Gastroesophageal sphincter (tissue), 4 donors: ENCODE results near the gene ABCC6. TPM values are rescaled to one million over a fixed set of nuclear protein-coding genes. Genes with fewer than 3 reads are reported as not detected.

Experiments
- ATAC-seq: fragments of 150-250 bp; one replicate; pipeline ENCODE4 v1.9.1; 2016; ENCODE audit warnings: mild to moderate bottlenecking, moderate library complexity
- H3K27ac ChIP-seq, 4 donors: fragments of 200-600 bp; sonication (generic) in 3 of 4; 1 replicate in 3 of 4; 2 replicates in 1 of 4; pipeline ENCODE4 v1.5.1; 2016 to 2019
- H3K27me3 ChIP-seq: fragments of 200-600 bp; sonication (generic); one replicate; pipeline ENCODE4 v1.5.1; 2019
- H3K36me3 ChIP-seq, 2 donors: fragments of 200-600 bp; sonication (generic); one replicate each; pipeline ENCODE4 v1.5.1; 2019; ENCODE audit warnings: control low read depth in 1 of 2
- H3K4me1 ChIP-seq, 3 donors: fragments of 200-600 bp; sonication (generic); 1 replicate in 2 of 3; 2 replicates in 1 of 3; pipeline ENCODE4 v1.5.1; 2016 to 2019; ENCODE audit warnings: control low read depth in 2 of 3
- H3K4me3 ChIP-seq, 2 donors: fragments of 200-600 bp; sonication (generic); one replicate each; pipeline ENCODE4 v1.5.1; 2019; ENCODE audit warnings: mild to moderate bottlenecking in 1 of 2, moderate library complexity in 1 of 2
- H3K9me3 ChIP-seq, 3 donors: fragments of 200-600 bp; sonication (generic); one replicate each; pipeline ENCODE4 v1.5.1; 2017 to 2019; ENCODE audit warnings: control low read depth in 2 of 3
- EP300 ChIP-seq: sonication (generic); formaldehyde crosslinking; IDR thresholded peaks from one replicate; pipeline ENCODE4 v1.6.1; 2017; ENCODE audit warnings: antibody characterized with exemption, mild to moderate bottlenecking
- POLR2A ChIP-seq, 2 donors: fragments of 450-650 bp; IDR thresholded peaks; one replicate each; pipeline ENCODE4 v1.6.1; 2017; ENCODE audit warnings: antibody characterized with exemption in 2 of 2, mild to moderate bottlenecking in 2 of 2, moderate library complexity in 1 of 2
- POLR2AphosphoS5 ChIP-seq: sonication (generic); formaldehyde crosslinking; IDR thresholded peaks from one replicate; pipeline ENCODE4 v1.6.1; 2017; ENCODE audit warnings: antibody characterized with exemption
- WGBS, 2 donors: methylation state at CpG; one replicate each; pipeline ENCODE4 v1.1.5; 2018; ENCODE audit warnings: low coverage in 1 of 2; 5-methylcytosine and 5-hydroxymethylcytosine counted together
- total RNA-seq, 4 donors: library from RNA; depleted of rRNA; stranded (reverse); fragments of >200 nt; gene quantifications; one replicate each; pipeline ENCODE4 v1.1.0, GENCODE V29; 2016
- TF ChIP-seq, protein P1 (sequence below), 4 experiments: fragments of 200-600 bp in 2 of 4; fragments of 450-650 bp in 2 of 4; sonication (generic) in 1 of 4; IDR thresholded peaks; one replicate each; pipeline ENCODE4 v1.5.1; 2017 to 2019; ENCODE audit warnings: antibody characterized with exemption in 4 of 4, mild to moderate bottlenecking in 2 of 4, moderate library complexity in 2 of 4

Gene ABCC6
- total RNA-seq, 4 donors from 2014 or later, result 0.93 to 1.0 (median 0.94) TPM

DNA sequence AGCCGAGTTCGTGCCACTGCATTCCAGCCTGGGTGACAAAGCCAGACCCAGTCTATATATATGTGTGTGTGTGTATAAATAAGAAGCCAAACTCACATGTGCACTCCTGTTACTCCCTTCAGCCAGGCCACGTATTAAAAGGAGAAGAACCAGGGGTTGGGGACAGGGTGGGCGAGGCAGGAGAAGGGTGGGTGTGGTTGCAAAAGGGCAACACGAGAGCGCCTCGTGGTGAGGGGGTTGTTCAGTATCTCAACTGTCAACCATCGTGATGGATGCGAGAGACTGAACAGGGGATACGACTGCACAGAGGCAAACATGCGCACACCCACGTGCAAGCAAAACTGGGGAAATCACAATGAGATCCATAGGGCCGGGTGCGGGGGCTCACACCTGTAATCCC is 54.9 kb downstream of the ABCC6 start:
- no peaks in the 10 kb centered on the region for H3K4me1 ChIP-seq
- no peak overlapping the region for H3K27ac ChIP-seq
- no peaks in the 10 kb centered on the region for H3K9me3 ChIP-seq
- no peak overlapping the region for H3K4me3 ChIP-seq
- TF ChIP-seq EP300 (no peak), POLR2A (IDR thresholded peaks at IDR 0.05) (no peak), POLR2AphosphoS5 (no peak)
- TF ChIP-seq, protein P1, sequence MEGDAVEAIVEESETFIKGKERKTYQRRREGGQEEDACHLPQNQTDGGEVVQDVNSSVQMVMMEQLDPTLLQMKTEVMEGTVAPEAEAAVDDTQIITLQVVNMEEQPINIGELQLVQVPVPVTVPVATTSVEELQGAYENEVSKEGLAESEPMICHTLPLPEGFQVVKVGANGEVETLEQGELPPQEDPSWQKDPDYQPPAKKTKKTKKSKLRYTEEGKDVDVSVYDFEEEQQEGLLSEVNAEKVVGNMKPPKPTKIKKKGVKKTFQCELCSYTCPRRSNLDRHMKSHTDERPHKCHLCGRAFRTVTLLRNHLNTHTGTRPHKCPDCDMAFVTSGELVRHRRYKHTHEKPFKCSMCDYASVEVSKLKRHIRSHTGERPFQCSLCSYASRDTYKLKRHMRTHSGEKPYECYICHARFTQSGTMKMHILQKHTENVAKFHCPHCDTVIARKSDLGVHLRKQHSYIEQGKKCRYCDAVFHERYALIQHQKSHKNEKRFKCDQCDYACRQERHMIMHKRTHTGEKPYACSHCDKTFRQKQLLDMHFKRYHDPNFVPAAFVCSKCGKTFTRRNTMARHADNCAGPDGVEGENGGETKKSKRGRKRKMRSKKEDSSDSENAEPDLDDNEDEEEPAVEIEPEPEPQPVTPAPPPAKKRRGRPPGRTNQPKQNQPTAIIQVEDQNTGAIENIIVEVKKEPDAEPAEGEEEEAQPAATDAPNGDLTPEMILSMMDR (IDR thresholded peaks at IDR 0.05), result no peak
- no peaks in the 10 kb centered on the region for H3K27me3 ChIP-seq
- WGBS, 2 donors, result 86 to 93% methylated on average over 7 to 8 of the region's 14 CpGs
- no peak for ATAC-seq
- H3K36me3 ChIP-seq, result no peaks in the 10 kb centered on the region

DNA sequence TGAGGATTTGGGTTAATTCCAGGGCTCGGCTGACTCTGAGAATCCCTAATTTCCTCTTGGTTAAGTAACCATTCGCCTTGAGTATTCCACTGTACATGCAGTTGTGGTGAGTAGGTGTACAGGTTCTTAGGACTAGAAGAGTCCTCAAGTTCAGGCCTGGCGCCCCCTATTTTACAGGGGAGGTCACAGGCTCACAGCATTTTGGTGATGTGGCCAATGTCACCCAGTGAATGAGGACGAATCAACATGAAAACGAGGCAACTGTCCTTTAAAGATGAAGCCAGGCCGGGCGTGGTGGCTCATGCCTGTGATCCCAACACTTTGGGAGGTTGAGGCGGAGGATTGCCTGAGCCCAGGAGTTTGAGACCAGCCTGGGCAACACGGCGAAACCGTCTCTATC is 55.4 kb downstream of the ABCC6 start:
- 86 to 100% methylated on average over 1 to 8 of the region's 11 CpGs for WGBS, 2 donors
- no peaks in the 10 kb centered on the region for H3K27me3 ChIP-seq
- ATAC-seq, result no peak
- TF ChIP-seq POLR2A (IDR thresholded peaks at IDR 0.05), result no peak
- TF ChIP-seq, protein P1 (IDR thresholded peaks at IDR 0.05), result no peak
- TF ChIP-seq POLR2AphosphoS5, result no peak
- no peak for TF ChIP-seq EP300
- H3K9me3 ChIP-seq, result no peaks in the 10 kb centered on the region
- no peaks in the 10 kb centered on the region for H3K4me1 ChIP-seq
- no peak overlapping the region for H3K27ac ChIP-seq
- H3K36me3 ChIP-seq, result no peaks in the 10 kb centered on the region
- no peak overlapping the region for H3K4me3 ChIP-seq

DNA sequence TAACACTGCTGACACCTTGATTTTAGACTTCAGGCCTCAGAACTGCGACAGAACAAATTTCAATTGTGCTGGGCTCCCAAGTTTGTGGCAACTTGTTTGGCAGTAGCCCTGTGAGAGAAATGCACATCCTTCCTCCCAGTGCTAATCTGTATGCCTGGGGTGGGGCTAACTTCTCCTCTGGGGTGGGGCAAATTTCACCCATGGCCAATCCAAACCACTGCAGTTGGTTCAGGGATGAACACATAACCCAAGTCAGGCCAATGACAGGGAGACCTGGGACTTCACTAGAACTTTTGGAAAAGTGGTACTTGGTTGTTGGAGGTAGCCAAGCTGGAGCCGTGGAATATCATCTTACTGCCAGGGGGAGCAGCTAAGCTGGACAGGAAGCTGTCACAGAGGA is 56.3 kb downstream of the ABCC6 start:
- H3K4me3 ChIP-seq, result no peak overlapping the region
- H3K27me3 ChIP-seq, result no peaks in the 10 kb centered on the region
- 40 to 44% methylated on average over 2 of the region's 2 CpGs for WGBS, 2 donors
- H3K9me3 ChIP-seq, result no peaks in the 10 kb centered on the region
- H3K4me1 ChIP-seq, result no peaks in the 10 kb centered on the region
- H3K36me3 ChIP-seq, result no peaks in the 10 kb centered on the region
- ATAC-seq, result no peak
- H3K27ac ChIP-seq, result no peak overlapping the region
- TF ChIP-seq EP300 (no peak), POLR2AphosphoS5 (no peak), POLR2A (IDR thresholded peaks at IDR 0.05) (no peak)
- TF ChIP-seq, protein P1 (IDR thresholded peaks at IDR 0.05), result no peak

DNA sequence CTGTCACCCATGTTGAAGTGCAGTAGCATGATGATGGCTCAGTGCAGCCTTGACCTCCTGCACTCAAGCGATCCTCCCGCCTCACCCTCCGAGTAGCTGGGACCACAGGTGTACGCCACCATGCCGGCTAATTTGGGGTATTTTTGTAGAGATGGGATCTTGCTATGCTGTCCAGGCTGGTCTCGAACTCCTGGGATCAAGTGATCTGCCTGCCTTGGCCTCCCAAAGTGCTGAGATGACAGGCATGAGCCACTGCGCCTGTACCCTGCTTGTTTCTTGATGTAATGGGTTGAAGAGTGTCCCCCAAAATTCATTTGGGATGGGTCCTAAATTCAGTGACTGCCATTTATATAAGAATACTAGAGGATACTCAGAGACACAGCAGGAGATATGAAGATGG is 57.2 kb downstream of the ABCC6 start:
- 81 to 100% methylated on average over 2 to 7 of the region's 7 CpGs for WGBS, 2 donors
- TF ChIP-seq POLR2AphosphoS5 (no peak), POLR2A (IDR thresholded peaks at IDR 0.05) (no peak), EP300 (no peak)
- TF ChIP-seq, protein P1 (IDR thresholded peaks at IDR 0.05), result no peak
- H3K27me3 ChIP-seq, result no peaks in the 10 kb centered on the region
- ATAC-seq, result no peak
- H3K9me3 ChIP-seq, result no peaks in the 10 kb centered on the region
- H3K27ac ChIP-seq, result no peak overlapping the region
- no peaks in the 10 kb centered on the region for H3K36me3 ChIP-seq
- H3K4me3 ChIP-seq, result no peak overlapping the region
- no peaks in the 10 kb centered on the region for H3K4me1 ChIP-seq

DNA sequence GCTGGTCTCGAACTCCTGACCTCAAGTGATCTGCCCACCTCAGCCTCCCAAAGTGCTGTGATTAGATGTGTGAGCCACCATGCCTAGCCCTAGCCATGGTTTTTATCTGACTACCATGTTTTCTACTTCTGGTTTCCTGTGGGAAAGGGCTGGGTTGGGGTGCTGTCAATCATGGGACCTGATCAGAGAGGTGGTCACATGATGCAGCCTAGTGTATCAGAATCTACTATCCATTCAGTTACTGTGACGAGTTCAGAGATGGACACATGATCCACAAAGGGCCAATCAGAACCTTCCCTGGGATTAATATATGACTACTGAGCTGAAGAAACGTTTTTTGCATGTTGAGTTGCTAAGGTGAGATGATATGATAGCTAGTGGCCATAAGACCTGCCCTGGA is 59.1 kb downstream of the ABCC6 start:
- Histone ChIP-seq H3K36me3 (no peaks in the 10 kb centered on the region), H3K27me3 (no peaks in the 10 kb centered on the region)
- ATAC-seq, result no peak

More for the DNA sequence above, 59.1 kb downstream of the ABCC6 start:
- no peak for TF ChIP-seq POLR2AphosphoS5
- no peak for TF ChIP-seq POLR2A (IDR thresholded peaks at IDR 0.05)
- TF ChIP-seq EP300, result no peak
- TF ChIP-seq, protein P1 (IDR thresholded peaks at IDR 0.05), result no peak
- 84% methylated on average over 3 of the region's 3 CpGs; no CpG with 5 or more reads in 1 of the 2 donors for WGBS, 2 donors
- Histone ChIP-seq H3K4me1 (no peaks in the 10 kb centered on the region), H3K27ac (no peak overlapping the region), H3K4me3 (no peak overlapping the region), H3K9me3 (peaks cover 0 to 9% (median 0%) of the 10 kb centered on the region in 3 donors)
